Panc1 (cell line): Measurements from ENCODE around the gene CHID1.

Experiments
- POLR2AphosphoS5 ChIP-seq: IDR thresholded peaks from 2 replicates; pipeline ENCODE4 v1.6.1; 2012; ENCODE audit warnings: mild to moderate bottlenecking, low read depth, low read length, moderate library complexity
- TCF7L2 ChIP-seq: IDR thresholded peaks from 2 replicates; pipeline ENCODE4 v1.6.1; 2011; ENCODE audit warnings: mild to moderate bottlenecking, low read depth, low read length, inconsistent platforms
- TF ChIP-seq, protein P1 (sequence below): fragments of 450-650 bp; IDR thresholded peaks from 2 replicates; pipeline ENCODE4 v1.5.1; 2017; ENCODE audit warnings: mild to moderate bottlenecking
- TF ChIP-seq, protein P2 (sequence below), 2 experiments: IDR thresholded peaks; 2 replicates each; pipeline ENCODE4 v1.6.1; 2011 to 2012; ENCODE audit warnings: low read depth in 2 of 2, control low read depth in 1 of 2, low read length in 1 of 2, mild to moderate bottlenecking in 1 of 2, moderate library complexity in 1 of 2; ENCODE audit not compliant: insufficient read depth in 1 of 2

DNA sequence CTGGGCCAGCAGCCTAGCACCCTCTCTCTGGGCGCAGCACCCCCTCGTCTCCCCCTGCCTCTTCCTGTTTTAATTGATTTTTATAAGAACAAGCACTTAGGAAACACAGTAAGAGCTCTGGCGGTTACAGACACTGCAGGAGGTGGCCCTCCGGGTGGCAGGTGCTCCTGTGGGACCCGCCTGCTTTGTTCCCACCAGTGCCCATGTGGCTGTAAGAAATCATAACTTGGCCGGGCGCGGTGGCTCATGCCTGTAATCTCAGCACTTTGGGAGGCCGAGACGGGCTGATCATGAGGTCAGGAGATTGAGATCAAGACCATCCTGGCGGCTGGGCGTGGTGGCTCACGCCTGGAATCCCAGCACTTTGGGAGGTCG, 49.5 kb downstream of the CHID1 start:
- TF ChIP-seq POLR2AphosphoS5 (no peak), TCF7L2 (no peak)
- TF ChIP-seq, protein P1, sequence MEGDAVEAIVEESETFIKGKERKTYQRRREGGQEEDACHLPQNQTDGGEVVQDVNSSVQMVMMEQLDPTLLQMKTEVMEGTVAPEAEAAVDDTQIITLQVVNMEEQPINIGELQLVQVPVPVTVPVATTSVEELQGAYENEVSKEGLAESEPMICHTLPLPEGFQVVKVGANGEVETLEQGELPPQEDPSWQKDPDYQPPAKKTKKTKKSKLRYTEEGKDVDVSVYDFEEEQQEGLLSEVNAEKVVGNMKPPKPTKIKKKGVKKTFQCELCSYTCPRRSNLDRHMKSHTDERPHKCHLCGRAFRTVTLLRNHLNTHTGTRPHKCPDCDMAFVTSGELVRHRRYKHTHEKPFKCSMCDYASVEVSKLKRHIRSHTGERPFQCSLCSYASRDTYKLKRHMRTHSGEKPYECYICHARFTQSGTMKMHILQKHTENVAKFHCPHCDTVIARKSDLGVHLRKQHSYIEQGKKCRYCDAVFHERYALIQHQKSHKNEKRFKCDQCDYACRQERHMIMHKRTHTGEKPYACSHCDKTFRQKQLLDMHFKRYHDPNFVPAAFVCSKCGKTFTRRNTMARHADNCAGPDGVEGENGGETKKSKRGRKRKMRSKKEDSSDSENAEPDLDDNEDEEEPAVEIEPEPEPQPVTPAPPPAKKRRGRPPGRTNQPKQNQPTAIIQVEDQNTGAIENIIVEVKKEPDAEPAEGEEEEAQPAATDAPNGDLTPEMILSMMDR: no peak
- TF ChIP-seq, protein P2, sequence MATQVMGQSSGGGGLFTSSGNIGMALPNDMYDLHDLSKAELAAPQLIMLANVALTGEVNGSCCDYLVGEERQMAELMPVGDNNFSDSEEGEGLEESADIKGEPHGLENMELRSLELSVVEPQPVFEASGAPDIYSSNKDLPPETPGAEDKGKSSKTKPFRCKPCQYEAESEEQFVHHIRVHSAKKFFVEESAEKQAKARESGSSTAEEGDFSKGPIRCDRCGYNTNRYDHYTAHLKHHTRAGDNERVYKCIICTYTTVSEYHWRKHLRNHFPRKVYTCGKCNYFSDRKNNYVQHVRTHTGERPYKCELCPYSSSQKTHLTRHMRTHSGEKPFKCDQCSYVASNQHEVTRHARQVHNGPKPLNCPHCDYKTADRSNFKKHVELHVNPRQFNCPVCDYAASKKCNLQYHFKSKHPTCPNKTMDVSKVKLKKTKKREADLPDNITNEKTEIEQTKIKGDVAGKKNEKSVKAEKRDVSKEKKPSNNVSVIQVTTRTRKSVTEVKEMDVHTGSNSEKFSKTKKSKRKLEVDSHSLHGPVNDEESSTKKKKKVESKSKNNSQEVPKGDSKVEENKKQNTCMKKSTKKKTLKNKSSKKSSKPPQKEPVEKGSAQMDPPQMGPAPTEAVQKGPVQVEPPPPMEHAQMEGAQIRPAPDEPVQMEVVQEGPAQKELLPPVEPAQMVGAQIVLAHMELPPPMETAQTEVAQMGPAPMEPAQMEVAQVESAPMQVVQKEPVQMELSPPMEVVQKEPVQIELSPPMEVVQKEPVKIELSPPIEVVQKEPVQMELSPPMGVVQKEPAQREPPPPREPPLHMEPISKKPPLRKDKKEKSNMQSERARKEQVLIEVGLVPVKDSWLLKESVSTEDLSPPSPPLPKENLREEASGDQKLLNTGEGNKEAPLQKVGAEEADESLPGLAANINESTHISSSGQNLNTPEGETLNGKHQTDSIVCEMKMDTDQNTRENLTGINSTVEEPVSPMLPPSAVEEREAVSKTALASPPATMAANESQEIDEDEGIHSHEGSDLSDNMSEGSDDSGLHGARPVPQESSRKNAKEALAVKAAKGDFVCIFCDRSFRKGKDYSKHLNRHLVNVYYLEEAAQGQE (IDR thresholded peaks at IDR 0.05; ENCODE audit: insufficient read depth in 1 of 2, low read depth in 2 of 2, low read length in 1 of 2): no peak
